GM19468 (cell line): ENCODE results near the gene APMAP.

ENCODE experiments used
- ATAC-seq: cut with Tn5 transposase; IDR thresholded peaks from one replicate; pipeline ENCODE4 v1.9.1; 2021; ENCODE audit warnings: mild to moderate bottlenecking, moderate library complexity, moderate number of reproducible peaks; ENCODE audit not compliant: unreplicated experiment; ENCODE audit errors: extremely low read depth

Gene APMAP

GRCh38 chr20:24970754-24971153 is 21.8 kb downstream of the APMAP start:
- no peak for ATAC-seq

GRCh38 chr20:24970030-24970553 is 22.5 kb downstream of the APMAP start:
- ATAC-seq = no peak

DNA sequence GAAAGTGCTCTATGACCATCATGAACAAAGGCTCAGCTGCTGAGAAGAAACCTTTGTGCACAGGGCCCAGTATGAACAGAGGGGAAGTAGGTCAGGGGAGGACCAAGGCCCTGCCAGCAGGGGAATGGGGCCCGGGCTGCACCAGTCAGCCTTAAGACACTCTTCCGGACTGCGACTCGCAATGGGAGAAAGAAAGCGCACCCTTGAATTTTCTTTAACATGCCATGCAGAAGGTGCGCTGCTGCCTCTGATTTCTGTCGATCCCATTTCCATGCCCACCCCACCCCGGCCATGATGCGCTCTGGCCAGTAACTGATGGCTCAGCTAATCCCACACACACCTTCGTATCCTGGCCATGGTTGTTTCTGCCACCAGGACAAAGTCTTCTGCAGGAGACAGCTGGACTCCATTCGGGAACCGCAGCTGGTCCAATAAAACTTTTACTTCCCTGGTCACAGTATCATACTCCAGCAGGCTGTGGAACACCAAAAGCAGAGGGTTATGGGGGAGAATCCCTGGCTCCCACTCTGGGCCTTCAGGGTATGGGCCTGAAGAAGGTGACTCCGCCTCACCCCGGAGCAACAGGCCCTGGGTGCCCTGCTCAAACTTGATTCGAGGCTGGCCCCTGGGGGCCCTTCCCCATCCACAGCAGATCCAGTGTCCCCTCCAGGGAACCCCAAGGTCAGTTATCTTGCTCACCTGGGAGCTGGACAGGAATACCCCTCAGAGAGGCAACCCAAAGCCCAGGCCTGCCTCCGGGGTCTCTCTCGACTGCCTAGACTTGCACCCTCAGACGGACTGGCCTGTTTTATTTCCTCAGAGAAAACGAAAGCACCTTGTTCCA is 23.1 kb downstream of the APMAP start:
- ATAC-seq = no peak

- no peak for ATAC-seq
Observed at GRCh38 chr20:24968278-24968800, 24.2 kb downstream of the APMAP start.

DNA sequence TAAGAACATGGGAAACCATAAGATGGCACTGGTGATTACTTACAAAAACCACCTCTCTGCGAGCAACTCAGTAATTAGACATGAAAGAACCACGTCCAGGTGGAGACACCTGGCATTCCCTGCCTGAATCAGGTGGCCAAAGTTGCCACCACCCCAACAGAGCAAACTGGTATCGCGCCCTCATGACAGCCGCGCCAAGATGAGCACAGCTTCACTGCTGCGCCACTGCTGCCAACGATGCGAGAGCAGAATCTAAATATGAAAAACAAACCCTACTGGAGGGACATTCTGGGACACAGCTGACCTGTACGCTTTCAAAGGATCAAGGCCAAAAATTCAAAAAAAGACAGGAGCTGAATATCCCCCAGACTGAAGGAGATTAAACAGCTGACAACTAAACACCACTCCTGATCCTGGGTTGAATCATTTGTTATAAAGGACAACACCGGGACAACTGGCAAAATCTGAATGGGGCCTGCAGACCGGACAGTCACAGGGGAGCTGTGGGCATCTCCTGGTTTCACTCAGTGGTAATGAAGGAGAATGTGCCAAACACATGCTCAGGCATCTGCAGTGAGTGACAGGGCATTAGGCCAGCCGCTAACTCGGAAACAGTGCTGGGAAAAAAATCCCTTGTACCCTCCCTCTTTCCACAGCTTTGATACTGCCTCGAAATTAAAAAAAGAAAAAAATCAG is 26.1 kb downstream of the APMAP start:
- ATAC-seq = no peak

- ATAC-seq = no peak
Observed at GRCh38 chr20:24965065-24965919, 27.3 kb downstream of the APMAP start.

DNA sequence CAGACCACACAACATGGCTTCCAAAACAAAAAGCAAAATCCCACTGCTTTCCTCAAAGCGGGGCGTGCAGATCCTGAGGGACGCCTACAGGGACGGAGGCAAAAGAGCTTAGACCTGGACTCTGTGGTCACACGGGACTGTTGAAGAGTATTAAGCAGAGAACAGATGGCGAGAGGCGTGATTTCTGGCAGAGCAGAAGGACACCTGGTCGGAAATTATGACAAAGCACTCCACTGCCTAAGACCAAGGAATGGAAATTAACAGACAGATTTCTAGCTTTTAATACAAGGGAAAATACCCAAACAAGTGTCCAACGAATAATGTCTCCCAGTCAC is 28.1 kb downstream of the APMAP start:
- no peak for ATAC-seq

- ATAC-seq = no peak
Observed at GRCh38 chr20:24963672-24964505, 28.7 kb downstream of the APMAP start.

- no peak for ATAC-seq
Observed at GRCh38 chr20:24962510-24962909, 30.0 kb downstream of the APMAP start.

DNA sequence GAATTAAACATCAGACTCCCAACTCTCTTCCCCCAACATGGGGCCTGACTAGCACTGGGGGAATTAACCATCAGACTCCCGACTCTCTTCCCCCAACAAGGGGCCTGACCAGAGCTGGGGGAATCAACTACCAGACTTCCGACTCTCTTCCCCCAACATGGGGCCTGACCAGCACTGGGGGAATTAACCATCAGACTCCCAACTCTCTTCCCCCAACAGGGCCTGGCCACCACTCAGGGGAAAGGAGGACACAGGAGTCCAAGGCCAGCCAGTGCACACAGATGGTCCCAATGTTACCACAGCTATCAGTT is 30.4 kb downstream of the APMAP start:
- ATAC-seq = no peak

- no peak for ATAC-seq
Observed at GRCh38 chr20:24961384-24962181, 31.0 kb downstream of the APMAP start.

DNA sequence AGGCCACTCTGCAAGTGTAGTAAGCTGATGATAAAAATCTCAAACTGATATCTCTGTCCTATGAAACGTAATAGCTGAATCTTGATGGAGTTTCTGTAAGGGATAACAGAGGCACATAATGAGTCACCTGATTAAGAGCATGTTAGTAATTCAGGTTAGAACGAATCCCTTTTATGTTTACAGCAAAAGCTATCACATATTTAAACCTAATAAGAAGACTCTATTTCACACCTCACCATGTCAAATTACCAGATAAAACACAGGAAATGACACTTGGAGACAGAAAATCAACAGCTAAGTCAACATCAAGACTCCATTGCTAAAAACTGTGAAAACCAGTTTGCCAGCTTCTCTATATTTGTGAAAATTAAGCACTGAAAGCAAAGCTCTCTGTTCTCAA is 31.7 kb downstream of the APMAP start:
- no peak for ATAC-seq

- no peak for ATAC-seq
Observed at GRCh38 chr20:24960302-24960801, 32.2 kb downstream of the APMAP start.

DNA sequence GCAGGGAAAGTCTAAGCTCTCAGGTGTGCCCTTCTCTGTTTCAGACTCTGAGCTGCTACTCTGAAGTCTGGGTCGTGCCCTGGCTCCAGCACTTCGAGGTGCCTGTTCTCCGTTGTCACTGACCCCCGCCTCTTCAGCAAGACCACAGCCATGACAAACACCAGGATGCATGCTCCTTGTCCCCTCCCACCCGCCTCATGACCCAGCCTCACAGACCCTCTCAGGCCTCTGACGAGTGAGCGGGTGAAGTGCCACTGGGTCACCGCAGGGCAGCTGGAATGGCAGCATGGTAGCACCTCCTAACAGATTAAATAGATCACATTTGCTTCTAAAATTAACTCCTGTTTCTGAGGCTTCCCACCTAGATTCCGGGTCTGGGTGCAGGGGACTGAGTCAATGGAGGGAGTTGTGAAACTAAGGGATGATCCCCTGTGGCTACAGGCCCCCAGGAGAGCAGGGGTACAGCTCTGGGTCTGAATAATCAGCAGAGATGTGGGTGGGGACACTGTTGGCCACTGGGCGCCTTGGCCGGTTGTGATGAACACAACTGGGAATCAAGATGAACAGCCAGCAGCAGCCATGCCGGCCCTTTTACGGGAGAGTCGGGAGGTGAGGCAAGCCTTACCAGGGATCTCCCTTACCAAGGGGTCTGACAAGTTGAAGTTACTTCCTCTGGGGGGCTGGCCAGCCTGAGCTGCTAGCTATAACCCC is 32.8 kb downstream of the APMAP start:
- no peak for ATAC-seq

DNA sequence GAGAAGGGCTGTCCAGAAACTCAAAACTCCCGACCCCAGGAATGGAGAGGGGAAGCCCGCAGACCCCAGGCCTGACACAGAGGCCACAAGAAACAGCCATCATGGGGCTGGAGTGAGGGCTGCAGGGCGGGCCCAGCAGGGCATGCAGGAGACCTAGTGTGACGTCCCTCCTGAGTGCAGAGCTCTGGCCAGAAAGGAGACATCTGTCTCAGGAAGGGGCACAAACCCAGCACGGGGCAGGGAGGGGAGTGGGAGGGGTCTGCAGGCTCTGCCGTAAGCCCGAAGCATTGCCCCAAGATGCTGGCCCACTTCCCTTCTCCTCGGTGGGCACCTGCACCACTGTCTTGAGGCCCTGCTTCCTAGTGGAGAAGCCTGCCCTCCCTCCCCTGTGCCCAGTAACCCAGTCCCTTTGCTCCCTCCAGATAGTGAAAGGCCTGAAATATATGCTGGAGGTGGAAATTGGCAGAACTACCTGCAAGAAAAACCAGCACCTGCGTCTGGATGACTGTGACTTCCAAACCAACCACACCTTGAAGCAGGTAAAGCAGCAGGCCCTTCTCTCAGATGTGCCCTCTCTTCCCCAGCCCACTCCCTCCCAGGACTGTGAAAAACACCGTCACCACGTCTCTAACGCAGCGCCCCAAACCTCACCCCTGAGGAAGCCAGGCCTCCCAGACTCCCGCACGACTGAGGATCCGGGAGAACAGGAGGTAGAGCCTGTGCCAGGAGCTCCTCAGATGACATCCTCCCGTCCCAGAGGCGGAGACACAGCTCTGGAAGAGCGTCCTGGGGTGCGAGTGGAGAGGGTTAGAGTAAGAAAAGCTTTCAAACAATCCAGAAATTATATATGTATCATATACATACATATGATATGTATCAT is 33.8 kb downstream of the APMAP start:
- ATAC-seq = no peak

DNA sequence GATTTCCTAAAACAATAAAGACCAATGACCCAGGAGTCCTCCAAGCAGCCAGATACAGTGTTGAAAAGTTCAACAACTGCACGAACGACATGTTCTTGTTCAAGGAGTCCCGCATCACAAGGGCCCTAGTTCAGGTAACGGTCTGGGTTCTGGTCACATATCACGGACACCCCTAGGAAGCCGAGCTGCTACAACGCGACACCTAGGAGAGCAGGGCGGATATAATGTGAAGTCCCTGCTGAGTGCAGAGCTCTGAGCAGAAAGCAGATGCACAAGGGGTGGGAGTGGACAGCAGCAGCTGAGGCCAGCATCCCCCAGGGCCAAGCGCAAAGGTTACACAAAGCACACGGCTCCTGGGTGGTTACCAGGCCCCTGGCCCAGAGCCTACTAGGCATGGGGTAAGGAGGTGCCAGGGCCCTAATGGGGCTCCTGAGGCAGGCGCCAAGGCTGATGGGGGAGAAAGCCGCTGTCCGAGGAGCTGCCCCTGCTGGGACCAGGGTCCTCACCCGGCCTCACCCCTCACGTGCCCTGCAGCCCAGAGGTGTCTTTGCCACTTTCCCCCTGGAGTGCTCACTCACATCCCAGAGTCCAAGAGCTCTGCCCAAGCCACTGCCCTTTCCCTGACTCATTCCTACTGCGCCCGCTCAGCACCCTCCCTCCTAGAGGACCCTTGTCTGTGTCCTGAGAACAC is 35.1 kb downstream of the APMAP start:
- ATAC-seq = no peak
